K562 (cell line): ENCODE results near the gene IL1RAPL2. TPM values are rescaled to one million over a fixed set of nuclear protein-coding genes. Genes with fewer than 3 reads are reported as not detected.

Experiments used
- ATAC-seq: fragments of 200-7000 bp; cut with Tn5 transposase; 3 replicates; pipeline ENCODE4 v1.9.1; 2020; ENCODE audit warnings: moderate library complexity
- BruUV-seq: library from RNA; stranded (reverse); fragments of 400-500 nt; replicated peaks from 2 replicates; lab custom pipeline; 2021; lab: Mats Ljungman, UMichigan
- CTCF ChIA-PET: fragments of 300-600 bp; formaldehyde crosslinking; extraction: SDS; loops from one replicate; lab custom pipeline; 2021; ENCODE audit warnings: low intra/inter-chr PET ratio; lab: Yijun Ruan, JAX
- POLR2A ChIA-PET: fragments of 300-600, 350-650 bp; sonication (Branson Sonifier 250); formaldehyde crosslinking; extraction: SDS; loops from one replicate; lab custom pipeline; 2021; ENCODE audit warnings: antibody characterized with exemption, inconsistent platforms; lab: Yijun Ruan, JAX
- DNase-seq, 4 experiments: peaks; one replicate each; pipeline versions ENCODE4 v3.0.0 to v3.0.0-alpha.2; 2011 to 2018; ENCODE audit warnings: low spot score in 3 of 4, mixed read lengths in 3 of 4; ENCODE audit errors: extremely low read depth in 1 of 4
- FAIRE-seq: peaks from 2 replicates; lab custom pipeline; 2011; peaks lifted over from hg19 to GRCh38; lab: Jason Lieb, UNC
- H2AFZ ChIP-seq: 2 replicates; pipeline ENCODE4 v1.6.0; 2011; ENCODE audit warnings: low read depth, low read length, control low read depth, inconsistent platforms
- H3K27ac ChIP-seq: fragments of 200-600 bp; 3 replicates; pipeline ENCODE4 v1.8.0; 2011; ENCODE audit warnings: low read depth, mild to moderate bottlenecking, control low read depth, inconsistent platforms, low read length, moderate library complexity, mixed read lengths; ENCODE audit errors: extremely low read depth
- H3K27me3 ChIP-seq, 2 experiments: fragments of 300-600 bp in 1 of 2; 2 replicates in 1 of 2; 3 replicates in 1 of 2; pipeline versions ENCODE4 v1.6.0 to v1.8.0; 2011; ENCODE audit warnings: inconsistent platforms in 2 of 2, low read length in 2 of 2, mild to moderate bottlenecking in 1 of 2, mixed read lengths in 1 of 2, moderate library complexity in 1 of 2; ENCODE audit not compliant: control insufficient read depth in 2 of 2, insufficient read depth in 2 of 2
- H3K36me3 ChIP-seq: fragments of 300-600 bp; 3 replicates; pipeline ENCODE4 v1.8.0; 2011; ENCODE audit warnings: mild to moderate bottlenecking, low read length, inconsistent platforms; ENCODE audit not compliant: control insufficient read depth, insufficient read depth
- H3K4me1 ChIP-seq, 2 experiments: fragments of 200-600 bp in 1 of 2; replicated peaks in 1 of 2; 2 replicates in 1 of 2; 3 replicates in 1 of 2; pipeline versions ENCODE4 v1.5.1 to v1.8.0; 2011; ENCODE audit warnings: inconsistent platforms in 2 of 2, low read length in 2 of 2, mild to moderate bottlenecking in 1 of 2, mixed read lengths in 1 of 2, moderate library complexity in 1 of 2; ENCODE audit not compliant: control insufficient read depth in 2 of 2, insufficient read depth in 2 of 2
- H3K4me2 ChIP-seq: 2 replicates; pipeline ENCODE4 v1.6.1; 2011; ENCODE audit warnings: low read length, control low read depth, inconsistent platforms, mixed read lengths; ENCODE audit not compliant: insufficient read depth
- H3K4me3 ChIP-seq: fragments of 200-600 bp; sonication (generic), shearing (Covaris generic); 2 replicates; pipeline ENCODE4 v1.5.1; 2016; ENCODE audit warnings: control low read depth, inconsistent platforms
- H3K79me2 ChIP-seq: fragments of 200-600 bp; 3 replicates; pipeline ENCODE4 v1.8.0; 2011; ENCODE audit warnings: low read length, inconsistent platforms; ENCODE audit not compliant: control insufficient read depth, insufficient read depth
- H3K9ac ChIP-seq, 2 experiments: 2 replicates each; pipeline versions ENCODE4 v1.6.0 to v1.6.1; 2011; ENCODE audit warnings: low read depth in 2 of 2, low read length in 2 of 2, control low read depth in 1 of 2, inconsistent platforms in 1 of 2, mild to moderate bottlenecking in 1 of 2, mixed read lengths in 1 of 2; ENCODE audit not compliant: insufficient read depth in 1 of 2
- H3K9me1 ChIP-seq: one replicate; pipeline ENCODE4 v1.6.0; 2011; ENCODE audit warnings: inconsistent platforms, mild to moderate bottlenecking, low read length, moderate library complexity; ENCODE audit not compliant: control insufficient read depth, insufficient read depth
- H3K9me3 ChIP-seq: replicated peaks from 2 replicates; pipeline ENCODE4 v1.5.1; 2011; ENCODE audit warnings: low read depth, low read length, inconsistent platforms; ENCODE audit not compliant: control insufficient read depth, insufficient read depth
- H4K20me1 ChIP-seq: replicated peaks from 2 replicates; pipeline ENCODE4 v1.6.1; 2011; ENCODE audit warnings: low read length, inconsistent platforms, mixed read lengths; ENCODE audit not compliant: control insufficient read depth, insufficient read depth
- ASH1L ChIP-seq: fragments of 450-650 bp; IDR thresholded peaks from 2 replicates; pipeline ENCODE4 v1.6.1; 2018; ENCODE audit warnings: borderline replicate concordance, mild to moderate bottlenecking, low read depth; ENCODE audit not compliant: partially characterized antibody
- CUX1 ChIP-seq: fragments of 200-800 bp; sonication (Bioruptor generic); IDR thresholded peaks from 2 replicates; pipeline ENCODE4 v1.6.1; 2016; ENCODE audit warnings: missing genetic modification characterization, missing compliant biosample characterization
- IRF1 ChIP-seq: sonication (generic); formaldehyde crosslinking; IDR thresholded peaks from 2 replicates; pipeline ENCODE4 v1.8.0; 2022; ENCODE audit warnings: missing genetic modification reagents, mild to moderate bottlenecking, borderline replicate concordance
- RFX7 ChIP-seq: fragments of 250-450 bp; sonication (Bioruptor Pico); IDR thresholded peaks from 2 replicates; pipeline ENCODE4 v1.5.1; 2021; ENCODE audit warnings: mild to moderate bottlenecking
- TAF7 ChIP-seq: fragments of 450-650 bp; IDR thresholded peaks from 2 replicates; pipeline ENCODE4 v1.6.1; 2016; ENCODE audit warnings: missing genetic modification characterization, missing compliant biosample characterization
- TAF9B ChIP-seq: fragments of 450-650 bp; IDR thresholded peaks from 2 replicates; pipeline ENCODE4 v1.6.1; 2018; ENCODE audit warnings: mild to moderate bottlenecking; ENCODE audit not compliant: partially characterized antibody
- TCF3 ChIP-seq: sonication (generic); formaldehyde crosslinking; IDR thresholded peaks from 2 replicates; pipeline ENCODE4 v1.4.0; 2020; ENCODE audit warnings: mild to moderate bottlenecking, missing genetic modification reagents
- TEAD2 ChIP-seq: fragments of 450-650 bp; IDR thresholded peaks from 2 replicates; pipeline ENCODE4 v1.6.1; 2016; ENCODE audit warnings: missing genetic modification characterization, control low read depth, missing compliant biosample characterization
- ZBTB8A ChIP-seq: fragments of 450-650 bp; IDR thresholded peaks from 2 replicates; pipeline ENCODE4 v1.6.1; 2018; ENCODE audit warnings: mild to moderate bottlenecking, moderate library complexity; ENCODE audit not compliant: partially characterized antibody
- ZNF639 ChIP-seq, 2 experiments: fragments of 200-800 bp in 1 of 2; sonication (Bioruptor generic) in 1 of 2; sonication (generic) in 1 of 2; formaldehyde crosslinking in 1 of 2; IDR thresholded peaks in 1 of 2; conservative IDR thresholded peaks in 1 of 2; 2 replicates each; pipeline versions ENCODE4 v1.5.0 to v1.6.1; 2016 to 2020; ENCODE audit warnings: missing compliant biosample characterization in 1 of 2, missing genetic modification characterization in 1 of 2, missing genetic modification reagents in 1 of 2
- ZNF668 ChIP-seq: fragments of 250-450 bp; sonication (Bioruptor Pico); IDR thresholded peaks from 2 replicates; pipeline ENCODE4 v1.8.0; 2022; ENCODE audit warnings: mild to moderate bottlenecking, inconsistent platforms
- ZNF764 ChIP-seq: fragments of 250-450 bp; sonication (Bioruptor Pico); IDR thresholded peaks from 2 replicates; pipeline ENCODE4 v1.4.0; 2020; ENCODE audit warnings: low read depth, mild to moderate bottlenecking, moderate library complexity
- WGBS: fragments of 100-300 bp; shearing (Covaris generic); methylation state at CpG from one replicate; pipeline ENCODE4 v1.1.6; 2016; ENCODE audit warnings: low coverage, mixed read lengths; ENCODE audit not compliant: insufficient coverage; ENCODE audit errors: missing lambda C conversion rate; 5-methylcytosine and 5-hydroxymethylcytosine counted together
- in situ Hi-C: fragments of 300-500 bp; cut with MboI; formaldehyde crosslinking; loops from 4 replicates; pipeline ENCODE4 v1.15.0; 2018; ENCODE audit warnings: inconsistent platforms, mixed read lengths
- intact Hi-C: fragments of 100-400 bp; cut with micrococcal nuclease; formaldehyde crosslinking; loops from 2 replicates; pipeline ENCODE4 v1.14.2; 2022
- polyA plus RNA-seq, 8 experiments: library from polyadenylated mRNA; depleted of rRNA in 4 of 8; stranded (reverse) in 5 of 8; unstranded in 3 of 8; fragments of >200 nt; fragmentation: Nextera tagmentation in 2 of 8; fragmentation: Illumina TruSeq in 1 of 8; extraction: Ambion mirVana in 2 of 8; extraction: Trizol in 1 of 8; gene quantifications; 2 replicates each; pipeline versions ENCODE4 v1.2.1 to v1.2.3, GENCODE V29; 2011 to 2014; ENCODE audit warnings: inconsistent platforms in 1 of 8, missing spikeins in 1 of 8
- total RNA-seq, 7 experiments: library from RNA; depleted of rRNA in 6 of 7; stranded (reverse); fragments of >200 nt in 6 of 7; fragmentation: Illumina TruSeq in 2 of 7; extraction: Trizol in 2 of 7; gene quantifications; 2 replicates each; pipeline versions ENCODE4 v1.2.1 to v1.2.3, GENCODE V29; 2011 to 2021; ENCODE audit warnings: low replicate concordance in 1 of 7

IL1RAPL2 gene
- total and polyA plus RNA-seq, 9 of the 15 experiments (the other 6 are each of a cell fraction or from before 2014, with no cell fraction given): not detected

- no peak for TF ChIP-seq CUX1 (CRISPR knock-in tag)
- TF ChIP-seq ZNF764 (CRISPR knock-in tag): no peak
These were observed 118.1 kb downstream of the IL1RAPL2 start (continued) for GRCh38 chrX:104684077-104684476.

GRCh38 chrX:104695593-104695992 lies 129.6 kb downstream of the IL1RAPL2 start:
- no peak for ATAC-seq
- ChIA-PET POLR2A (no interaction called here), CTCF (no interaction called here)
- no peak overlapping the region for H3K9ac ChIP-seq
- H3K36me3 ChIP-seq: no peaks in the 10 kb centered on the region
- BruUV-seq: no TSS peak
- no peaks in the 10 kb centered on the region for H3K9me1 ChIP-seq
- no peaks in the 10 kb centered on the region for H3K27me3 ChIP-seq
- no peak for FAIRE-seq
- no peaks in the 10 kb centered on the region for H3K79me2 ChIP-seq
- H3K4me2 ChIP-seq: no peak overlapping the region
- intact Hi-C loops (no loop called here), in situ Hi-C loops (no loop called here)
- no peaks in the 10 kb centered on the region for H4K20me1 ChIP-seq
- no peak overlapping the region for H3K4me3 ChIP-seq
- no peaks in the 10 kb centered on the region for H3K9me3 ChIP-seq
- no peak overlapping the region for H3K27ac ChIP-seq
- no peak for DNase-seq
- no peak overlapping the region for H2AFZ ChIP-seq
- H3K4me1 ChIP-seq: no peaks in the 10 kb centered on the region
- 0% methylated on average over 5 of the region's 9 CpGs for WGBS
- TF ChIP-seq TEAD2 (tag) (no peak), ZBTB8A (no peak), TCF3 (CRISPR knock-in tag) (no peak), RFX7 (CRISPR knock-in tag) (no peak), TAF9B (no peak), IRF1 (CRISPR knock-in tag) (no peak), TAF7 (tag) (no peak), ZNF639 (CRISPR knock-in tag; conservative IDR thresholded peaks at IDR 0.05 in 1 of 2, IDR thresholded peaks at IDR 0.05 in 1 of 2) (no peak), ZNF668 (CRISPR knock-in tag) (no peak), ASH1L (no peak)
